Vagina (tissue), 2 donors: ENCODE data around the gene PHC2.
A peak's percentile ranks its signal among the peaks of the same experiment; 100 is the strongest.

ENCODE experiments used
- CTCF ChIP-seq, 3 experiments: fragments of 450-650 bp in 2 of 3; fragments of 200-600 bp in 1 of 3; sonication (generic) in 1 of 3; IDR thresholded peaks; one replicate each; pipeline ENCODE4 v1.5.1; 2017 to 2019; ENCODE audit warnings: antibody characterized with exemption in 3 of 3, mild to moderate bottlenecking in 2 of 3, moderate library complexity in 2 of 3
- POLR2A ChIP-seq, 2 donors: fragments of 450-650 bp; IDR thresholded peaks; one replicate each; pipeline ENCODE4 v1.6.1; 2017; ENCODE audit warnings: antibody characterized with exemption in 2 of 2, mild to moderate bottlenecking in 2 of 2, moderate library complexity in 2 of 2
- POLR2AphosphoS5 ChIP-seq, 2 donors: sonication (generic); formaldehyde crosslinking; IDR thresholded peaks; one replicate each; pipeline ENCODE4 v1.9.0; 2017; ENCODE audit warnings: antibody characterized with exemption in 2 of 2, mild to moderate bottlenecking in 2 of 2, low read depth in 1 of 2; ENCODE audit not compliant: insufficient read depth in 1 of 2

DNA sequence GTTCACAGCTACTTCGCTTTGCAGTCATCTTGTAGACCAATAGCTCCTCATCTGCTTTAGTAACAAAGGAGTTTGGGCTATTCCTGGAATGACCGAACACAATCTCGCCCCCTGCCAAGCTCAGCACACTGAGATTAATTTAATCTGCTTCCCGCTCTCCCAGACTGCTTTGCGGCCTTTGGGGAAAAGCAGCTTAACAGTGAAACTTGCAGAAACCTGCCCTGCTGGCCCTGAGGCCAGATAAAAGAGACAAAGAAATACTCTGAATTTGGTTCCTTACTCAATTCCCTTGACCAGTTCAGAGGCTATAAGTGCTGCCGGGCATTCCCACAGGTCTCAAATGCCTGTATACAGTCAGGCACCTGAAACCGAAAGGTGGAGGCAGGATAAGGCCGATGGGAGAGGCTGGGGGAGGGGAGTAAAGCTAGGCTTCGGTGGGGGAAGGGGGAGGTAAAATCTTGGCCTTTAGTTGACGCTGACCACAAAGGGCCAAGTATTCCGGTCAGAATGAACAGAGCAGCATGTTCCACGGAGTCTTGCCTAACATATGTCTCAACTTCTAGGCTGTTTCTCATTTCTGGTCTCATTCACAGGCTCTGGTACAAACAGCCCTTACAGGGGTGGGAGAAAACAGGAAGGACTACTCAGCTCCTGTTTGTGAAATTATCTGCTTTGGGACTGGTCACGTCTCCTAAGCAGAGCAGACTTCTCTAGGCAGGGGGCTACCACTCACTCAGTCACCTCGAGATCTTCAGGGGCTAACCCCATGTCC, 92.3 kb downstream of the PHC2 start:
- TF ChIP-seq CTCF (IDR thresholded peaks at IDR 0.05) (no peak), POLR2A (IDR thresholded peaks at IDR 0.05) (no peak), POLR2AphosphoS5 (IDR thresholded peaks at IDR 0.05; ENCODE audit: insufficient read depth in 1 of 2, low read depth in 1 of 2) (peak; percentile 28 to 34)
